ENCODE results near the gene RNF183.
"Not testable (repeated sequence)": the region's sequence is repeated elsewhere in the genome, so short reads cannot be mapped to it uniquely, and the experiment has no call there.

RNF183 gene

DNA sequence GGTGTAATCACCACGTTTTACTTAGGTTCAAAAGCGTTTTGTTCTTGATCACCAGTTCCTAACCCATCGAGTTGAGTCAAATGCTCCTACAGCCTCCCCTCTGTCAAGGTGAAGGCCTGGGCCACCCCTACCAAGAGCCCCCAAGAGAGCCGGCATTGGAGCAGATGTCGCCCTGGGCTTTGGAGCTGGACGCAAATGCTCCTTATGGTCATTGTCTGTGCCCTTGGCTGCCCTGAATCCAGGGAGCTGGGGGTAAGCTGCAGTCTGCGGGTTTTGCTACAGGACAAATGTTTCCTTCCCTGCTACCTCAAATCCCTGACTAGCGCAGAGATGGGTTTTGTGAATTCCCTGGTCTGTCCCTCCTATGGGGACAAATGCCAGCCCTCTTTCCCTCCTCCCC lies 4.9 kb downstream of the RNF183 start:
- Histone ChIP-seq H3K9me3 (replicated peaks in 1 of 2; ENCODE audit: control insufficient read depth in 2 of 2, insufficient read depth in 1 of 2, low read depth in 1 of 2, low read length in 2 of 2) (no peaks in the 10 kb centered on the region), H3K4me1 (ENCODE audit: control insufficient read depth in 2 of 2, insufficient read depth in 1 of 2, low read depth in 1 of 2, low read length in 2 of 2) (peaks cover 1 to 3% of the 10 kb centered on the region in 2 donors), H3K27me3 (ENCODE audit: control insufficient read depth in 3 of 3, insufficient read depth in 3 of 3, low read depth in 1 of 3, low read length in 3 of 3) (no peaks in the 10 kb centered on the region), H2BK5ac (ENCODE audit: low read length) (no peak overlapping the region), H3K4me3 (ENCODE audit: low read length in 2 of 2) (no peak overlapping the region), H3K4me2 (ENCODE audit: insufficient read depth, low read length, poor library complexity, severe bottlenecking) (no peak overlapping the region), H3K23ac (ENCODE audit: low read depth, low read length, poor library complexity) (no peak overlapping the region), H3K27ac (replicated peaks; ENCODE audit: low read length) (no peak overlapping the region), H4K91ac (ENCODE audit: low read depth, low read length, poor library complexity) (no peak overlapping the region), H3K79me1 (ENCODE audit: low read depth, low read length) (no peaks in the 10 kb centered on the region), H3K9ac (ENCODE audit: low read depth, low read length, poor library complexity) (no peak overlapping the region), H2BK15ac (ENCODE audit: low read length) (peak overlapping the region; percentile 18), H3K4ac (ENCODE audit: low read length) (no peak overlapping the region), H3K14ac (ENCODE audit: low read length) (peak overlapping the region; percentile 74), H2BK12ac (ENCODE audit: low read length) (no peak overlapping the region), H2AK5ac (ENCODE audit: low read depth, low read length) (no peak overlapping the region), H2AFZ (ENCODE audit: low read length) (no peak overlapping the region), H4K8ac (ENCODE audit: low read depth, low read length) (no peak overlapping the region), H3K36me3 (replicated peaks in 1 of 2; ENCODE audit: control insufficient read depth in 2 of 2, insufficient read depth in 2 of 2, low read length in 2 of 2) (peaks cover 5 to 10% of the 10 kb centered on the region in 2 donors), H2BK120ac (ENCODE audit: low read depth, low read length) (no peak overlapping the region), H3K18ac (ENCODE audit: low read length) (no peak overlapping the region)
- WGBS, 2 donors (ENCODE audit: extremely low coverage in 2 of 2, insufficient read length in 2 of 2, insufficient replicate concordance in 1 of 2) = no CpG with 5 or more reads among the region's 8 CpGs
- DNase-seq (ENCODE audit: low spot score) = no peak

DNA sequence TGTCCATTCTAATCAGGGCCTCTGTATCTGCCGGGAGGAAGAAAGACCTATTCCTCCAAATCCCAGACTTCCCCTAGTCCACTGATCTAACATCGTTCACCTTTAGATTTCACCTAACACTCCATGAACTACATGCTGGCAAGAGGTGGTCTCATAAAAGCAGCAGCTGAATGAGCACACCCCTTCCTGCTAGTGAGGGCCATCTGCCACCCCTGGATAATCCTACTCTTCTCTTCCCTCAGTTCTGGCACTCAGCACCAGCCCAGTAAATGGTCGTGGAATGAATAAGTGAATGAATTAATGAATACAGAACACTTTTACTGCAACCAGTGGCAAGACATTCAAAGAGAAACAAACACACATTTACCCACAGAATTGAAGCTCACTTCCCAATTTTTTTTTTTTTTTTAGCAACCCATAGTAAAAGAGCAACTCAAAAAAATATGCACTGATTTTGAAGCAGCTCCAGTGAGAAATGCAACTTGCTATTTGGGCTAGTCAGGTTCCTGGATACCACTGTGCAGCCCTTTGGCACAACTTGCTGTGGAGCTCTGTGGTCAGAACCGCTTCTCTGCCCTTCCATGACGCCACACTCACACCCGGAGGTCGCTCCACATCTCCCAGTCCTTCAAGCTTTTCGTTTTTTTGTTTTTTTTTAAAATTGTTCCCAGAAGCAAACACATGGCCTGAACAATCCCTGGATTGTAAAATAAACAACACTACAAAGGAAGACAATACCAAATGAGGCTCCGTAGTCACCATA lies 6.2 kb downstream of the RNF183 start:
- Histone ChIP-seq H3K79me1 (ENCODE audit: low read depth, low read length) (no peaks in the 10 kb centered on the region), H3K18ac (ENCODE audit: low read length) (no peak overlapping the region), H3K4ac (ENCODE audit: low read length) (no peak overlapping the region), H2AFZ (ENCODE audit: low read length) (no peak overlapping the region), H3K4me2 (ENCODE audit: insufficient read depth, low read length, poor library complexity, severe bottlenecking) (no peak overlapping the region), H3K36me3 (replicated peaks in 1 of 2; ENCODE audit: control insufficient read depth in 2 of 2, insufficient read depth in 2 of 2, low read length in 2 of 2) (peaks cover 10 to 24% of the 10 kb centered on the region in 2 donors), H4K8ac (ENCODE audit: low read depth, low read length) (no peak overlapping the region), H3K23ac (ENCODE audit: low read depth, low read length, poor library complexity) (no peak overlapping the region), H2AK5ac (ENCODE audit: low read depth, low read length) (no peak overlapping the region), H2BK15ac (ENCODE audit: low read length) (no peak overlapping the region), H2BK120ac (ENCODE audit: low read depth, low read length) (no peak overlapping the region), H3K27me3 (ENCODE audit: control insufficient read depth in 3 of 3, insufficient read depth in 3 of 3, low read depth in 1 of 3, low read length in 3 of 3) (no peaks in the 10 kb centered on the region), H3K4me1 (ENCODE audit: control insufficient read depth in 2 of 2, insufficient read depth in 1 of 2, low read depth in 1 of 2, low read length in 2 of 2) (no peaks in the 10 kb centered on the region), H3K9ac (ENCODE audit: low read depth, low read length, poor library complexity) (no peak overlapping the region), H3K14ac (ENCODE audit: low read length) (no peak overlapping the region), H4K91ac (ENCODE audit: low read depth, low read length, poor library complexity) (no peak overlapping the region), H2BK12ac (ENCODE audit: low read length) (no peak overlapping the region), H3K27ac (replicated peaks; ENCODE audit: low read length) (no peak overlapping the region), H3K4me3 (ENCODE audit: low read length in 2 of 2) (no peak overlapping the region), H2BK5ac (ENCODE audit: low read length) (no peak overlapping the region), H3K9me3 (replicated peaks in 1 of 2; ENCODE audit: control insufficient read depth in 2 of 2, insufficient read depth in 1 of 2, low read depth in 1 of 2, low read length in 2 of 2) (no peaks in the 10 kb centered on the region)
- no peak for DNase-seq (ENCODE audit: low spot score)
- WGBS, 2 donors (ENCODE audit: extremely low coverage in 2 of 2, insufficient read length in 2 of 2, insufficient replicate concordance in 1 of 2) = no CpG with 5 or more reads among the region's 9 CpGs

DNA sequence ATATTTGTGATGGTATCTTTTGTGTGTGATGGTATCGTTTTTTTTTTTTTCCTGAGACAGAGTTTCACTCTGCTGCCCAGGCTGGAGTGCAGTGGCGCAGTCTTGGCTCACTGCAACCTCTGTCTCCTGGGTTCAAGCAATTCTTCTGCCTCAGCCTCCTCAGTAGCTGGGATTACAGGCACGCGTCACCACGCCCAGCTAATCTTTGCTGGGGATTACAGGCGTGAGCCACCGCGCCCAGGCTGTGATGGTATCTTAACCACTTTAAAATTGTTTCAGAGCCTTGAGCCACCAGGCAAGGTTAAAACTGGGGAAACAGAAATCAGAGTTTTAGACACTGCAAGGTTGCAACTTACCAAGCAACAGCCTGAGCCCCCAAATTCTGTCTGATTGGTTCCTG lies 6.9 kb downstream of the RNF183 start:
- not testable (repeated sequence) for H3K14ac ChIP-seq (ENCODE audit: low read length); H3K23ac ChIP-seq (ENCODE audit: low read depth, low read length, poor library complexity); H2AK5ac ChIP-seq (ENCODE audit: low read depth, low read length); H2BK12ac ChIP-seq (ENCODE audit: low read length); H3K18ac ChIP-seq (ENCODE audit: low read length); H3K79me1 ChIP-seq (ENCODE audit: low read depth, low read length); H3K27me3 ChIP-seq (ENCODE audit: control insufficient read depth in 3 of 3, insufficient read depth in 3 of 3, low read depth in 1 of 3, low read length in 3 of 3); H3K27ac ChIP-seq (replicated peaks; ENCODE audit: low read length); H4K91ac ChIP-seq (ENCODE audit: low read depth, low read length, poor library complexity); H3K4ac ChIP-seq (ENCODE audit: low read length); DNase-seq (ENCODE audit: low spot score); H2AFZ ChIP-seq (ENCODE audit: low read length); H4K8ac ChIP-seq (ENCODE audit: low read depth, low read length); H3K4me2 ChIP-seq (ENCODE audit: insufficient read depth, low read length, poor library complexity, severe bottlenecking); H3K9me3 ChIP-seq (replicated peaks in 1 of 2; ENCODE audit: control insufficient read depth in 2 of 2, insufficient read depth in 1 of 2, low read depth in 1 of 2, low read length in 2 of 2); H3K4me1 ChIP-seq (ENCODE audit: control insufficient read depth in 2 of 2, insufficient read depth in 1 of 2, low read depth in 1 of 2, low read length in 2 of 2); H2BK5ac ChIP-seq (ENCODE audit: low read length); H3K4me3 ChIP-seq (ENCODE audit: low read length in 2 of 2); H2BK15ac ChIP-seq (ENCODE audit: low read length); H2BK120ac ChIP-seq (ENCODE audit: low read depth, low read length); H3K9ac ChIP-seq (ENCODE audit: low read depth, low read length, poor library complexity)
- WGBS, 2 donors (ENCODE audit: extremely low coverage in 2 of 2, insufficient read length in 2 of 2, insufficient replicate concordance in 1 of 2) = no CpG with 5 or more reads among the region's 8 CpGs
- H3K36me3 ChIP-seq (replicated peaks in 1 of 2; ENCODE audit: control insufficient read depth in 2 of 2, insufficient read depth in 2 of 2, low read length in 2 of 2) = peaks cover 15 to 31% of the 10 kb centered on the region in 2 donors

DNA sequence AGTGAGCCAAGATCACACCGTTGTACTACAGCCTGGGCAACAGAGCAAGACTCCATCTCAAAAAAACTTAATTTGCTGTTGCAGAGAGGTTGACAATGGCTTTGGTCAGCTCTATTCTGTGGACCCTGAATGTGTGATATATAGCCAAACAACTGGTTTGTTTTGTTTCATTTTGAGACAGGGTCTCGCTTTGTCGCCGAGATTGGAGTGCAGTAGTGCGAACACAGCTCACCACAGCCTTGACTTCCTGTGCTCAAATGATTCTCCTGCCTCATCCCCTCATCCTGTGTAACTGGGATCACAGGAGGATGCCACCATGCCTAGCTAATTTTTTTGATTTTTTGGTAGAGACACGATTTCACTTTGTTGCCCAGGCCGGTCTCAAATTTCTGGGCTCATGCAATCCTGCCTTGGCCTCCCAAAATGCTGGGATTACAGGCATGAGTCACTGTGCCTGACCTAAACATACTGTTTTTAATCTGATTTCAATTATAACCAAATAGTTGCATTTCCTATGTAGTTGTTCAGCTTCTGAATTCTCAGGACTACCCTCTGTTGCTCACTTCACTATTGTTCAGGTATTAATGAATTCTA lies 9.8 kb downstream of the RNF183 start:
- Histone ChIP-seq H3K9ac (ENCODE audit: low read depth, low read length, poor library complexity) (no peak overlapping the region), H3K79me1 (ENCODE audit: low read depth, low read length) (no peaks in the 10 kb centered on the region), H2BK5ac (ENCODE audit: low read length) (no peak overlapping the region), H3K4me2 (ENCODE audit: insufficient read depth, low read length, poor library complexity, severe bottlenecking) (no peak overlapping the region), H3K23ac (ENCODE audit: low read depth, low read length, poor library complexity) (no peak overlapping the region), H3K18ac (ENCODE audit: low read length) (no peak overlapping the region), H3K4ac (ENCODE audit: low read length) (no peak overlapping the region), H4K8ac (ENCODE audit: low read depth, low read length) (no peak overlapping the region), H3K27me3 (ENCODE audit: control insufficient read depth in 3 of 3, insufficient read depth in 3 of 3, low read depth in 1 of 3, low read length in 3 of 3) (no peaks in the 10 kb centered on the region), H3K9me3 (replicated peaks in 1 of 2; ENCODE audit: control insufficient read depth in 2 of 2, insufficient read depth in 1 of 2, low read depth in 1 of 2, low read length in 2 of 2) (no peaks in the 10 kb centered on the region), H2BK12ac (ENCODE audit: low read length) (no peak overlapping the region), H3K36me3 (replicated peaks in 1 of 2; ENCODE audit: control insufficient read depth in 2 of 2, insufficient read depth in 2 of 2, low read length in 2 of 2) (peaks cover 26 to 60% of the 10 kb centered on the region in 2 donors), H2BK120ac (ENCODE audit: low read depth, low read length) (no peak overlapping the region), H3K27ac (replicated peaks; ENCODE audit: low read length) (no peak overlapping the region), H2BK15ac (ENCODE audit: low read length) (no peak overlapping the region), H3K4me1 (ENCODE audit: control insufficient read depth in 2 of 2, insufficient read depth in 1 of 2, low read depth in 1 of 2, low read length in 2 of 2) (no peaks in the 10 kb centered on the region), H2AK5ac (ENCODE audit: low read depth, low read length) (no peak overlapping the region), H2AFZ (ENCODE audit: low read length) (no peak overlapping the region), H3K4me3 (ENCODE audit: low read length in 2 of 2) (no peak overlapping the region), H3K14ac (ENCODE audit: low read length) (no peak overlapping the region), H4K91ac (ENCODE audit: low read depth, low read length, poor library complexity) (no peak overlapping the region)
- WGBS, 2 donors (ENCODE audit: extremely low coverage in 2 of 2, insufficient read length in 2 of 2, insufficient replicate concordance in 1 of 2) = no CpG with 5 or more reads among the region's 7 CpGs
- no peak for DNase-seq (ENCODE audit: low spot score)
